OCI-LY3 (cell line): ENCODE results near the gene AMMECR1.

Source experiments
- EZH2phosphoT487 ChIP-seq: fragments of 200-600 bp; shearing (Covaris generic); IDR thresholded peaks from 2 replicates; pipeline ENCODE4 v1.6.1; 2018; ENCODE audit warnings: antibody characterized with exemption, mixed run types, low read depth
- TF ChIP-seq, protein P1 (sequence below): fragments of 200-600, 300-600 bp; sonication (generic); IDR thresholded peaks from 2 replicates; pipeline ENCODE4 v1.5.1; 2014; ENCODE audit warnings: antibody characterized with exemption, low read length, low read depth

DNA sequence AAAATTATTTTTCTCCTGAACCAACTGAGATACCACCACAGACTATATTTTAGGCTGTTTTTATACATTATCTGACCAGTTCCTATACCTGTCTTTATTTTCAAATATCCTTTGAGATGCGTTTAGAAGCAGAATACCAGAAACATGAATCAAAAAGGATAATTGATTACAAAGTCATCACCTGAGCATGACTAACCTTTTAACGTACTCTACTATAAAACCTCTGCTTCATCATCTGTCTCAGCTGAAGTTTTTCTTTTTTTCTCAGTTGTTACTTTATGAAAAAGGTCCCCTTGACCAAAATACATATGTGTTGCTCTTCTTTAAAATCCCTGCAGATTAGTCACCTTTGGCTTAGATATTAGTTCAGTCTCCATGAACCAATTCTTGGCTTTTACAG, 109.8 kb downstream of the AMMECR1 start:
- TF ChIP-seq, protein P1, sequence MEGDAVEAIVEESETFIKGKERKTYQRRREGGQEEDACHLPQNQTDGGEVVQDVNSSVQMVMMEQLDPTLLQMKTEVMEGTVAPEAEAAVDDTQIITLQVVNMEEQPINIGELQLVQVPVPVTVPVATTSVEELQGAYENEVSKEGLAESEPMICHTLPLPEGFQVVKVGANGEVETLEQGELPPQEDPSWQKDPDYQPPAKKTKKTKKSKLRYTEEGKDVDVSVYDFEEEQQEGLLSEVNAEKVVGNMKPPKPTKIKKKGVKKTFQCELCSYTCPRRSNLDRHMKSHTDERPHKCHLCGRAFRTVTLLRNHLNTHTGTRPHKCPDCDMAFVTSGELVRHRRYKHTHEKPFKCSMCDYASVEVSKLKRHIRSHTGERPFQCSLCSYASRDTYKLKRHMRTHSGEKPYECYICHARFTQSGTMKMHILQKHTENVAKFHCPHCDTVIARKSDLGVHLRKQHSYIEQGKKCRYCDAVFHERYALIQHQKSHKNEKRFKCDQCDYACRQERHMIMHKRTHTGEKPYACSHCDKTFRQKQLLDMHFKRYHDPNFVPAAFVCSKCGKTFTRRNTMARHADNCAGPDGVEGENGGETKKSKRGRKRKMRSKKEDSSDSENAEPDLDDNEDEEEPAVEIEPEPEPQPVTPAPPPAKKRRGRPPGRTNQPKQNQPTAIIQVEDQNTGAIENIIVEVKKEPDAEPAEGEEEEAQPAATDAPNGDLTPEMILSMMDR = no peak
- TF ChIP-seq EZH2phosphoT487 = no peak
